WTC11 (cell line): ENCODE measurements around the gene E2F2. TPM values are rescaled to one million over a fixed set of nuclear protein-coding genes. Genes with fewer than 3 reads are reported as not detected.

Experiments used
- ATAC-seq: fragments of 200-7000 bp; cut with Tn5 transposase; 2 replicates; pipeline ENCODE4 v1.10.0; 2021; ENCODE audit warnings: mild to moderate bottlenecking, moderate library complexity
- CTCF ChIA-PET: fragments of 300-600 bp; sonication (Branson Sonifier 250); formaldehyde crosslinking; loops from one replicate; lab custom pipeline; 2021; ENCODE audit warnings: antibody characterized with exemption; lab: Charles Lee
- POLR2A ChIA-PET: fragments of 350-600 bp; sonication (Branson Sonifier 250); formaldehyde crosslinking; loops from one replicate; lab custom pipeline; 2021; ENCODE audit warnings: antibody characterized with exemption; lab: Charles Lee
- DNase-seq: peaks from one replicate; pipeline ENCODE4 v3.0.0; 2021; ENCODE audit warnings: low spot score
- H3K27ac Mint-ChIP-seq: 2 replicates; pipeline ENCODE4 v1.8.0; 2021; ENCODE audit warnings: mixed read lengths
- H3K27me3 Mint-ChIP-seq: 2 replicates; pipeline ENCODE4 v1.8.0; 2021; ENCODE audit warnings: low read depth, mild to moderate bottlenecking, moderate library complexity, mixed read lengths
- H3K36me3 Mint-ChIP-seq: 2 replicates; pipeline ENCODE4 v1.8.0; 2021; ENCODE audit warnings: mixed read lengths
- H3K4me1 Mint-ChIP-seq: 2 replicates; pipeline ENCODE4 v1.8.0; 2022; ENCODE audit warnings: mixed read lengths
- H3K4me3 Mint-ChIP-seq: 2 replicates; pipeline ENCODE4 v1.8.0; 2021; ENCODE audit warnings: mild to moderate bottlenecking, moderate library complexity, mixed read lengths
- H3K9me3 Mint-ChIP-seq: 2 replicates; pipeline ENCODE4 v1.8.0; 2021; ENCODE audit warnings: mixed read lengths
- ESRRA ChIP-seq: sonication (generic); formaldehyde crosslinking; IDR thresholded peaks from 2 replicates; pipeline ENCODE4 v1.8.1; 2022; ENCODE audit warnings: mild to moderate bottlenecking, missing genetic modification reagents, borderline replicate concordance
- GRHL2 ChIP-seq: fragments of 250-450 bp; sonication (Bioruptor Pico); IDR thresholded peaks from 2 replicates; pipeline ENCODE4 v1.8.0; 2022; ENCODE audit warnings: mild to moderate bottlenecking, moderate library complexity; ENCODE audit not compliant: insufficient replicate concordance, severe bottlenecking
- HMGA2 ChIP-seq: fragments of 250-450 bp; sonication (Bioruptor Pico); IDR thresholded peaks from 2 replicates; pipeline ENCODE4 v1.4.0; 2021; ENCODE audit warnings: mild to moderate bottlenecking, moderate library complexity
- MYBL2 ChIP-seq: sonication (generic); formaldehyde crosslinking; IDR thresholded peaks from 2 replicates; pipeline ENCODE4 v1.8.1; 2023; ENCODE audit warnings: mild to moderate bottlenecking, moderate library complexity, missing genetic modification reagents
- NFATC4 ChIP-seq: fragments of 250-450 bp; sonication (Bioruptor Pico); IDR thresholded peaks from 2 replicates; pipeline ENCODE4 v1.9.0; 2021; ENCODE audit warnings: mild to moderate bottlenecking
- ZNF138 ChIP-seq: sonication (generic); formaldehyde crosslinking; conservative IDR thresholded peaks from 2 replicates; pipeline ENCODE4 v1.8.1; 2022; ENCODE audit warnings: mild to moderate bottlenecking, moderate library complexity, missing genetic modification reagents
- ZNF671 ChIP-seq: fragments of 250-450 bp; sonication (Bioruptor Pico); IDR thresholded peaks from 2 replicates; pipeline ENCODE4 v1.8.0; 2021; ENCODE audit warnings: mild to moderate bottlenecking
- total RNA-seq: library from RNA; stranded (reverse); gene quantifications from 3 replicates; pipeline ENCODE4 v1.2.3, GENCODE V29; 2021
- TF ChIP-seq, protein P1 (sequence below): sonication (generic); formaldehyde crosslinking; IDR thresholded peaks from 2 replicates; pipeline ENCODE4 v1.8.0; 2023; ENCODE audit warnings: mild to moderate bottlenecking, missing genetic modification reagents
- TF ChIP-seq, protein P2 (sequence below): fragments of 250-450 bp; sonication (Bioruptor Pico); IDR thresholded peaks from 2 replicates; pipeline ENCODE4 v1.9.0; 2021; ENCODE audit warnings: mild to moderate bottlenecking, borderline replicate concordance
- TF ChIP-seq, protein P3 (sequence below): sonication (generic); formaldehyde crosslinking; IDR thresholded peaks from 2 replicates; pipeline ENCODE4 v1.8.1; 2023; ENCODE audit warnings: mild to moderate bottlenecking, missing genetic modification reagents, moderate library complexity
- TF ChIP-seq, protein P4 (sequence below): fragments of 250-450 bp; sonication (Bioruptor Pico); IDR thresholded peaks from 2 replicates; pipeline ENCODE4 v2.1.2; 2022; ENCODE audit warnings: mild to moderate bottlenecking, moderate library complexity
- TF ChIP-seq, protein P5 (sequence below): fragments of 250-450 bp; sonication (Bioruptor Pico); IDR thresholded peaks from 2 replicates; pipeline ENCODE4 v1.8.0; 2021; ENCODE audit warnings: mild to moderate bottlenecking
- TF ChIP-seq, protein P6 (sequence below): fragments of 250-450 bp; sonication (Bioruptor Pico); IDR thresholded peaks from 2 replicates; pipeline ENCODE4 v1.9.0; 2021; ENCODE audit warnings: mild to moderate bottlenecking
- TF ChIP-seq, protein P7 (sequence below): fragments of 250-450 bp; sonication (Bioruptor Pico); conservative IDR thresholded peaks from 2 replicates; pipeline ENCODE4 v1.9.0; 2021; ENCODE audit warnings: mild to moderate bottlenecking
- TF ChIP-seq, protein P8 (sequence below): fragments of 250-450 bp; sonication (Bioruptor Pico); IDR thresholded peaks from 2 replicates; pipeline ENCODE4 v1.9.0; 2021; ENCODE audit warnings: mild to moderate bottlenecking

E2F2 gene
- total RNA-seq, 1 experiment from 2014 or later = 5.6 TPM

DNA sequence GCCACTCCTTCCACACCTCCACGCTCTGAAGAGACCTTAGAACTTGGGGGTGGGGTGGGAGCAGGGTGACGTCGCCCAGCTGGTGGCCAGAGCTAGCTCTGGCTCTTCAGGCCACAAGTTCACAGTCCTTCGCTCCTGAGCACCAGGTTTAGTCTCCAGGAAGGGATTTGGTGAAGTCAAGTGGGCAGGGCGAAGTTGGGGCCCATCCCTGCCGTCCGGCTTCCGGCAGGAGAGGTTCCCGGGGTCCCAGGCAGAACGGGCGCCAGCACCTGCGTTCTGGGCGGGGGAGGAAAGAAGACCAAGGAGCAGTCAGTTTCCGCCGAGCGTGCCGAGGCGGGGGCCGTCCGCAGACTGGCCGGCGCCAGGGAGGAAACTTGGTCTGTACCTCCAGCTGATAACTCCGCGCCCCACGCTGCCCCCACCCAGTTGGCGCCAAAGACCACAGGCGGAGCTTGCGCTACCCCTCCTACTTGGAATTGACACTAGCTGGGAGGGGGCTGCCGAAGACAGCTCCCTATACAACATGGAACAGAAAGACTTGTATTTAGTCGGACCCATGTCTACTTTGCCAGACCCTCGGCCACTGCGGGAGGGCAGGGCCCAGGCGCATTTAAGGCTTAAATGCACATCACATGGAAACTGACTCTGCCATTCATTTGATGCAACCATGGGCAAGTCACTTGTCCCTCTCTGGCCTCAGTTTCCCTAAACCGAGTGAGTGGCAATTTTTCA is 27.3 kb upstream of the E2F2 start (continued):
- TF ChIP-seq, protein P1, sequence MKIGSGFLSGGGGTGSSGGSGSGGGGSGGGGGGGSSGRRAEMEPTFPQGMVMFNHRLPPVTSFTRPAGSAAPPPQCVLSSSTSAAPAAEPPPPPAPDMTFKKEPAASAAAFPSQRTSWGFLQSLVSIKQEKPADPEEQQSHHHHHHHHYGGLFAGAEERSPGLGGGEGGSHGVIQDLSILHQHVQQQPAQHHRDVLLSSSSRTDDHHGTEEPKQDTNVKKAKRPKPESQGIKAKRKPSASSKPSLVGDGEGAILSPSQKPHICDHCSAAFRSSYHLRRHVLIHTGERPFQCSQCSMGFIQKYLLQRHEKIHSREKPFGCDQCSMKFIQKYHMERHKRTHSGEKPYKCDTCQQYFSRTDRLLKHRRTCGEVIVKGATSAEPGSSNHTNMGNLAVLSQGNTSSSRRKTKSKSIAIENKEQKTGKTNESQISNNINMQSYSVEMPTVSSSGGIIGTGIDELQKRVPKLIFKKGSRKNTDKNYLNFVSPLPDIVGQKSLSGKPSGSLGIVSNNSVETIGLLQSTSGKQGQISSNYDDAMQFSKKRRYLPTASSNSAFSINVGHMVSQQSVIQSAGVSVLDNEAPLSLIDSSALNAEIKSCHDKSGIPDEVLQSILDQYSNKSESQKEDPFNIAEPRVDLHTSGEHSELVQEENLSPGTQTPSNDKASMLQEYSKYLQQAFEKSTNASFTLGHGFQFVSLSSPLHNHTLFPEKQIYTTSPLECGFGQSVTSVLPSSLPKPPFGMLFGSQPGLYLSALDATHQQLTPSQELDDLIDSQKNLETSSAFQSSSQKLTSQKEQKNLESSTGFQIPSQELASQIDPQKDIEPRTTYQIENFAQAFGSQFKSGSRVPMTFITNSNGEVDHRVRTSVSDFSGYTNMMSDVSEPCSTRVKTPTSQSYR (CRISPR knock-in tag) = no peak; the same call in none of the 2 replicates
- 0 out of 2 replicates have a peak, but pooled peaks have one; percentile 64 for TF ChIP-seq ESRRA (CRISPR knock-in tag)
- TF ChIP-seq, protein P2, sequence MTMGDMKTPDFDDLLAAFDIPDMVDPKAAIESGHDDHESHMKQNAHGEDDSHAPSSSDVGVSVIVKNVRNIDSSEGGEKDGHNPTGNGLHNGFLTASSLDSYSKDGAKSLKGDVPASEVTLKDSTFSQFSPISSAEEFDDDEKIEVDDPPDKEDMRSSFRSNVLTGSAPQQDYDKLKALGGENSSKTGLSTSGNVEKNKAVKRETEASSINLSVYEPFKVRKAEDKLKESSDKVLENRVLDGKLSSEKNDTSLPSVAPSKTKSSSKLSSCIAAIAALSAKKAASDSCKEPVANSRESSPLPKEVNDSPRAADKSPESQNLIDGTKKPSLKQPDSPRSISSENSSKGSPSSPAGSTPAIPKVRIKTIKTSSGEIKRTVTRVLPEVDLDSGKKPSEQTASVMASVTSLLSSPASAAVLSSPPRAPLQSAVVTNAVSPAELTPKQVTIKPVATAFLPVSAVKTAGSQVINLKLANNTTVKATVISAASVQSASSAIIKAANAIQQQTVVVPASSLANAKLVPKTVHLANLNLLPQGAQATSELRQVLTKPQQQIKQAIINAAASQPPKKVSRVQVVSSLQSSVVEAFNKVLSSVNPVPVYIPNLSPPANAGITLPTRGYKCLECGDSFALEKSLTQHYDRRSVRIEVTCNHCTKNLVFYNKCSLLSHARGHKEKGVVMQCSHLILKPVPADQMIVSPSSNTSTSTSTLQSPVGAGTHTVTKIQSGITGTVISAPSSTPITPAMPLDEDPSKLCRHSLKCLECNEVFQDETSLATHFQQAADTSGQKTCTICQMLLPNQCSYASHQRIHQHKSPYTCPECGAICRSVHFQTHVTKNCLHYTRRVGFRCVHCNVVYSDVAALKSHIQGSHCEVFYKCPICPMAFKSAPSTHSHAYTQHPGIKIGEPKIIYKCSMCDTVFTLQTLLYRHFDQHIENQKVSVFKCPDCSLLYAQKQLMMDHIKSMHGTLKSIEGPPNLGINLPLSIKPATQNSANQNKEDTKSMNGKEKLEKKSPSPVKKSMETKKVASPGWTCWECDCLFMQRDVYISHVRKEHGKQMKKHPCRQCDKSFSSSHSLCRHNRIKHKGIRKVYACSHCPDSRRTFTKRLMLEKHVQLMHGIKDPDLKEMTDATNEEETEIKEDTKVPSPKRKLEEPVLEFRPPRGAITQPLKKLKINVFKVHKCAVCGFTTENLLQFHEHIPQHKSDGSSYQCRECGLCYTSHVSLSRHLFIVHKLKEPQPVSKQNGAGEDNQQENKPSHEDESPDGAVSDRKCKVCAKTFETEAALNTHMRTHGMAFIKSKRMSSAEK (CRISPR knock-in tag) = no peak
- TF ChIP-seq, protein P3, sequence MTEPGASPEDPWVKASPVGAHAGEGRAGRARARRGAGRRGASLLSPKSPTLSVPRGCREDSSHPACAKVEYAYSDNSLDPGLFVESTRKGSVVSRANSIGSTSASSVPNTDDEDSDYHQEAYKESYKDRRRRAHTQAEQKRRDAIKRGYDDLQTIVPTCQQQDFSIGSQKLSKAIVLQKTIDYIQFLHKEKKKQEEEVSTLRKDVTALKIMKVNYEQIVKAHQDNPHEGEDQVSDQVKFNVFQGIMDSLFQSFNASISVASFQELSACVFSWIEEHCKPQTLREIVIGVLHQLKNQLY (CRISPR knock-in tag) = no peak

DNA sequence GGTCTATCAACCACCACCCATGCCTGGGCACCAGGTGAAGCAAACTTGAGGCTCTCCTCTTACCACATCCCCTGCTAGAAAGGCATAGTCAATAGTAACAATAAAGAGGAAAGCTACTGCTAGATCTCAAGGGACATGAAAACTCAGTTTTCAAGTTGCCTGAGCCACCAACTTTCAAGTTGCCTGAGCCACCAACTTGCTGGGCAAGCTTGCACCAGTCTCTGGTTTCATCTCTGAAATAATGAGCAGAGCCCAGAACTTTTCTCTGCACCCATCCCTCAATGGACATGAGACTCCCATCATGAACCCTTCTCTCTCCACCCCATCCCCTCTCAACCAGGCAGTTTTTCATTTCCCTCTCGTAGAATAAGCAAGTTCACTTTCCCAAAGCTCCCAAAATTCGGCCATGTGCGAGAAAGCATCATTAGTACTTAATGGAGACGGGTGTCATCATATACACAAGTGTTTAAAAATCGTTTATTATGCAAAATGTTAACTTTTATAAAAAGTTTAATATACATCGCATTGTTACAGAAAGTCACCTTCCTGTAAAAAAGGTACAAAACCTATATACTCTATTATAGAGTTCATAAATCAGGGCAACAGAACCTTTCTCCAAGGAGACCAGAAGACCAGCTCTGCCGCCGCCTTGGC is 26.6 kb upstream of the E2F2 start:
- ATAC-seq = no peak
- POLR2A ChIA-PET = interaction anchor here (1.0 to 7.7 kb wide), 6 partner anchors 10 to 80 kb away, joined by 3 to 100 read pairs (median 6); no protein-coding TSS in a partner anchor
- H3K36me3 Mint-ChIP-seq = peaks cover 19% of the 10 kb centered on the region
- H3K4me3 Mint-ChIP-seq = peak overlapping the region; percentile 94
- TF ChIP-seq GRHL2 (no peak), MYBL2 (CRISPR knock-in tag) (no peak), NFATC4 (CRISPR knock-in tag) (peak; percentile 69), ZNF671 (CRISPR knock-in tag) (peak; percentile 79; the same call in 1 of the 2 replicates), HMGA2 (CRISPR knock-in tag) (no peak), ZNF138 (CRISPR knock-in tag) (no peak)
- TF ChIP-seq, protein P4, sequence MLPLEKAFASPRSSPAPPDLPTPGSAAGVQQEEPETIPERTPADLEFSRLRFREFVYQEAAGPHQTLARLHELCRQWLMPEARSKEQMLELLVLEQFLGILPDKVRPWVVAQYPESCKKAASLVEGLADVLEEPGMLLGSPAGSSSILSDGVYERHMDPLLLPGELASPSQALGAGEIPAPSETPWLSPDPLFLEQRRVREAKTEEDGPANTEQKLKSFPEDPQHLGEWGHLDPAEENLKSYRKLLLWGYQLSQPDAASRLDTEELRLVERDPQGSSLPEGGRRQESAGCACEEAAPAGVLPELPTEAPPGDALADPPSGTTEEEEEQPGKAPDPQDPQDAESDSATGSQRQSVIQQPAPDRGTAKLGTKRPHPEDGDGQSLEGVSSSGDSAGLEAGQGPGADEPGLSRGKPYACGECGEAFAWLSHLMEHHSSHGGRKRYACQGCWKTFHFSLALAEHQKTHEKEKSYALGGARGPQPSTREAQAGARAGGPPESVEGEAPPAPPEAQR (CRISPR knock-in tag) = no peak
- TF ChIP-seq, protein P5, sequence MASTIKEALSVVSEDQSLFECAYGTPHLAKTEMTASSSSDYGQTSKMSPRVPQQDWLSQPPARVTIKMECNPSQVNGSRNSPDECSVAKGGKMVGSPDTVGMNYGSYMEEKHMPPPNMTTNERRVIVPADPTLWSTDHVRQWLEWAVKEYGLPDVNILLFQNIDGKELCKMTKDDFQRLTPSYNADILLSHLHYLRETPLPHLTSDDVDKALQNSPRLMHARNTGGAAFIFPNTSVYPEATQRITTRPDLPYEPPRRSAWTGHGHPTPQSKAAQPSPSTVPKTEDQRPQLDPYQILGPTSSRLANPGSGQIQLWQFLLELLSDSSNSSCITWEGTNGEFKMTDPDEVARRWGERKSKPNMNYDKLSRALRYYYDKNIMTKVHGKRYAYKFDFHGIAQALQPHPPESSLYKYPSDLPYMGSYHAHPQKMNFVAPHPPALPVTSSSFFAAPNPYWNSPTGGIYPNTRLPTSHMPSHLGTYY (CRISPR knock-in tag) = peak; percentile 29; the same call in 1 of the 2 replicates
- TF ChIP-seq, protein P6, sequence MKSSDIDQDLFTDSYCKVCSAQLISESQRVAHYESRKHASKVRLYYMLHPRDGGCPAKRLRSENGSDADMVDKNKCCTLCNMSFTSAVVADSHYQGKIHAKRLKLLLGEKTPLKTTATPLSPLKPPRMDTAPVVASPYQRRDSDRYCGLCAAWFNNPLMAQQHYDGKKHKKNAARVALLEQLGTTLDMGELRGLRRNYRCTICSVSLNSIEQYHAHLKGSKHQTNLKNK (CRISPR knock-in tag) = peak; percentile 2; the same call in 1 of the 2 replicates
- TF ChIP-seq, protein P7, sequence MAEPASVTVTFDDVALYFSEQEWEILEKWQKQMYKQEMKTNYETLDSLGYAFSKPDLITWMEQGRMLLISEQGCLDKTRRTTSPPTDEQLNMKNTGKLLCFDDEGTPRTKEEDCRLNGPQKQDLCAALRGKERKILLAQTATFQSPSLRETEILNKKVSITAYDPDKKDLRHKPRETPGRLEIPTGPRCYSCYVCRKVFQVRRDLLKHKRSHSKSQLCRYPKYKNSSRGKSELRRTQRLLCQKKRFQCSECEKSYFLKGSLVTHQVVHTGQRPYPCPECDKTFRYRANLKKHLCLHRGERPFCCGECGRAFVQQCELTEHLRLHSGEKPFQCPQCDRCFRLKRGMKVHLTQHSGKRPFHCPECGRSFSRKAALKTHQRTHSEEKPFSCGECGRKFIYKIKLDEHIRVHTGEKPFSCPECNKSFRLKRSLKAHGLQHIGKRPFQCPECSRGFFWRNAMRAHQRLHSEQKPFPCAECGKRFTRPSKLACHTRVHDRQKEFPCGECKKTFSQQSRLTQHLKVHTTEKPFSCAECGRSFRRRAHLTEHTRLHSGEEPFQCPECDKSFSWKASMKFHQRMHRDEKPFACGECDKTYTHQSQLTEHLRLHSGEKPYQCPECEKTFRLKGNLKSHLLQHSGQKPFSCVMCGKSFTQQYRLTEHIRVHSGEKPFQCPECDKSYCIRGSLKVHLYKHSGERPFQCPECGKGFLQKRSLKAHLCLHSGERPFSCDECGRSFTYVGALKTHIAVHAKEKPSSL (CRISPR knock-in tag) = peak; percentile 80; the same call in 1 of the 2 replicates
- TF ChIP-seq, protein P8, sequence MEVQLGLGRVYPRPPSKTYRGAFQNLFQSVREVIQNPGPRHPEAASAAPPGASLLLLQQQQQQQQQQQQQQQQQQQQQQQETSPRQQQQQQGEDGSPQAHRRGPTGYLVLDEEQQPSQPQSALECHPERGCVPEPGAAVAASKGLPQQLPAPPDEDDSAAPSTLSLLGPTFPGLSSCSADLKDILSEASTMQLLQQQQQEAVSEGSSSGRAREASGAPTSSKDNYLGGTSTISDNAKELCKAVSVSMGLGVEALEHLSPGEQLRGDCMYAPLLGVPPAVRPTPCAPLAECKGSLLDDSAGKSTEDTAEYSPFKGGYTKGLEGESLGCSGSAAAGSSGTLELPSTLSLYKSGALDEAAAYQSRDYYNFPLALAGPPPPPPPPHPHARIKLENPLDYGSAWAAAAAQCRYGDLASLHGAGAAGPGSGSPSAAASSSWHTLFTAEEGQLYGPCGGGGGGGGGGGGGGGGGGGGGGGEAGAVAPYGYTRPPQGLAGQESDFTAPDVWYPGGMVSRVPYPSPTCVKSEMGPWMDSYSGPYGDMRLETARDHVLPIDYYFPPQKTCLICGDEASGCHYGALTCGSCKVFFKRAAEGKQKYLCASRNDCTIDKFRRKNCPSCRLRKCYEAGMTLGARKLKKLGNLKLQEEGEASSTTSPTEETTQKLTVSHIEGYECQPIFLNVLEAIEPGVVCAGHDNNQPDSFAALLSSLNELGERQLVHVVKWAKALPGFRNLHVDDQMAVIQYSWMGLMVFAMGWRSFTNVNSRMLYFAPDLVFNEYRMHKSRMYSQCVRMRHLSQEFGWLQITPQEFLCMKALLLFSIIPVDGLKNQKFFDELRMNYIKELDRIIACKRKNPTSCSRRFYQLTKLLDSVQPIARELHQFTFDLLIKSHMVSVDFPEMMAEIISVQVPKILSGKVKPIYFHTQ (CRISPR knock-in tag) = peak; percentile 74; the same call in 1 of the 2 replicates
- TF ChIP-seq, all 79 proteins: peak for 6
- CTCF ChIA-PET = interaction anchor here (1.2 to 13.3 kb wide), 5 partner anchors 9 to 134 kb away, joined by 3 to 341 read pairs (median 5); partner anchors contain the start of gene RPL11
- Mint-ChIP-seq H3K9me3 (no peaks in the 10 kb centered on the region), H3K4me1 (peaks cover 73% of the 10 kb centered on the region), H3K27ac (peak overlapping the region; percentile 98), H3K27me3 (no peaks in the 10 kb centered on the region; the same call in 1 of the 2 replicates)
- DNase-seq = no peak
